B cell (primary cell): ENCODE results near the gene SLCO3A1. TPM values are rescaled to one million over a fixed set of nuclear protein-coding genes. Genes with fewer than 3 reads are reported as not detected.

Experiments
- ATAC-seq: fragments of 200-7000 bp; cut with Tn5 transposase; one replicate; pipeline ENCODE4 v1.10.0; 2021; ENCODE audit warnings: low read depth, mild to moderate bottlenecking, moderate number of reproducible peaks, moderate library complexity
- CTCF ChIA-PET: fragments of 350-600 bp; sonication (Branson Sonifier 250); formaldehyde crosslinking; loops from one replicate; lab custom pipeline; 2021; ENCODE audit warnings: antibody characterized with exemption, inconsistent platforms; lab: Charles Lee
- POLR2A ChIA-PET: fragments of 350-600 bp; sonication (Branson Sonifier 250); formaldehyde crosslinking; loops from one replicate; lab custom pipeline; 2021; ENCODE audit warnings: antibody characterized with exemption; lab: Charles Lee
- DNase-seq: peaks from one replicate; pipeline ENCODE4 v3.0.0; 2013
- H2AFZ ChIP-seq: 2 replicates; pipeline ENCODE4 v1.6.1; 2012; ENCODE audit warnings: mild to moderate bottlenecking, low read depth, low read length; ENCODE audit not compliant: insufficient read depth, poor library complexity, severe bottlenecking
- H3K27ac ChIP-seq, 2 donors: 1 replicate in 1 of 2; 2 replicates in 1 of 2; pipeline ENCODE4 v1.5.1; 2012 to 2013; ENCODE audit warnings: low read length in 2 of 2, mild to moderate bottlenecking in 2 of 2, moderate library complexity in 1 of 2
- H3K27me3 ChIP-seq, 4 experiments: fragments of 200-600 bp in 1 of 4; sonication (generic) in 1 of 4; replicated peaks in 1 of 4; 1 replicate in 2 of 4; 2 replicates in 2 of 4; pipeline versions ENCODE4 v1.6.1 to v1.7.0; 2013 to 2016; ENCODE audit warnings: low read length in 3 of 4, mild to moderate bottlenecking in 2 of 4, mixed read lengths in 1 of 4, moderate library complexity in 1 of 4; ENCODE audit not compliant: insufficient read depth in 4 of 4, control insufficient read depth in 3 of 4; ENCODE audit errors: control extremely low read depth in 1 of 4
- H3K36me3 ChIP-seq, 2 experiments: replicated peaks in 1 of 2; 1 replicate in 1 of 2; 2 replicates in 1 of 2; pipeline versions ENCODE4 v1.6.1 to v1.7.1; 2013; ENCODE audit warnings: low read length in 1 of 2; ENCODE audit not compliant: insufficient read depth in 2 of 2, control insufficient read depth in 1 of 2; ENCODE audit errors: control extremely low read depth in 1 of 2, extremely low read depth in 1 of 2
- H3K4me1 ChIP-seq, 2 donors: fragments of 200-600 bp in 1 of 2; sonication (generic) in 1 of 2; 1 replicate in 1 of 2; 2 replicates in 1 of 2; pipeline versions ENCODE4 v1.5.1 to v1.6.1; 2013 to 2017; ENCODE audit warnings: low read length in 2 of 2; ENCODE audit not compliant: control insufficient read depth in 2 of 2, insufficient read depth in 2 of 2
- H3K4me2 ChIP-seq: replicated peaks from 2 replicates; pipeline ENCODE3; 2012; ENCODE audit warnings: mild to moderate bottlenecking, low read depth, low read length; ENCODE audit not compliant: poor library complexity, severe bottlenecking
- H3K4me3 ChIP-seq, 5 experiments: fragments of 200-600 bp in 1 of 5; sonication (generic) in 1 of 5; 1 replicate in 3 of 5; 2 replicates in 2 of 5; pipeline versions ENCODE4 v1.5.1 to v1.7.0; 2011 to 2016; ENCODE audit warnings: low read length in 4 of 5, mild to moderate bottlenecking in 4 of 5, low read depth in 2 of 5, control low read depth in 1 of 5, moderate library complexity in 1 of 5; ENCODE audit not compliant: insufficient read depth in 1 of 5; ENCODE audit errors: control extremely low read depth in 1 of 5, extremely low read depth in 1 of 5
- H3K79me2 ChIP-seq: fragments of 200-600 bp; sonication (generic); one replicate; pipeline ENCODE4 v1.6.0; 2016; ENCODE audit warnings: low read length; ENCODE audit not compliant: control insufficient read depth, insufficient read depth
- H3K9ac ChIP-seq: fragments of 200-600 bp; sonication (generic); 2 replicates; pipeline ENCODE4 v1.6.1; 2017; ENCODE audit warnings: mild to moderate bottlenecking, low read length, moderate library complexity
- H3K9me3 ChIP-seq, 3 donors: one replicate each; pipeline versions ENCODE4 v1.6.1 to v1.7.1; 2013; ENCODE audit warnings: low read length in 2 of 3; ENCODE audit not compliant: control insufficient read depth in 2 of 3, insufficient read depth in 1 of 3; ENCODE audit errors: control extremely low read depth in 1 of 3
- H4K20me1 ChIP-seq: 2 replicates; pipeline ENCODE4 v1.6.0; 2012; ENCODE audit warnings: mild to moderate bottlenecking, low read length; ENCODE audit not compliant: insufficient read depth, control insufficient read depth, poor library complexity, severe bottlenecking
- H3K27ac Mint-ChIP-seq: one replicate; pipeline ENCODE4 v1.8.0; 2021; ENCODE audit warnings: mixed read lengths
- H3K27me3 Mint-ChIP-seq: one replicate; pipeline ENCODE4 v1.8.0; 2021; ENCODE audit warnings: mixed read lengths
- H3K4me1 Mint-ChIP-seq: one replicate; pipeline ENCODE4 v1.8.0; 2021; ENCODE audit warnings: mixed read lengths
- H3K4me3 Mint-ChIP-seq: one replicate; pipeline ENCODE4 v1.8.0; 2021; ENCODE audit warnings: mixed read lengths
- H3K9me3 Mint-ChIP-seq: one replicate; pipeline ENCODE4 v1.8.0; 2022; ENCODE audit warnings: mixed read lengths; ENCODE audit not compliant: insufficient read depth
- CTCF ChIP-seq: fragments of 200-600 bp; IDR thresholded peaks from one replicate; pipeline ENCODE4 v1.8.0; 2022; ENCODE audit warnings: antibody characterized with exemption, mild to moderate bottlenecking
- EZH2 ChIP-seq: IDR thresholded peaks from 2 replicates; pipeline ENCODE4 v1.6.1; 2012; ENCODE audit warnings: borderline replicate concordance, low read depth, mild to moderate bottlenecking, moderate library complexity, low read length; ENCODE audit not compliant: insufficient read depth, poor library complexity, severe bottlenecking
- WGBS: methylation state at CpG from one replicate; pipeline ENCODE4 v1.1.5; 2013; ENCODE audit warnings: missing lambda C conversion rate; ENCODE audit not compliant: insufficient coverage; 5-methylcytosine and 5-hydroxymethylcytosine counted together
- intact Hi-C: fragments of 100-400 bp; cut with micrococcal nuclease; formaldehyde crosslinking; loops from one replicate; pipeline ENCODE4 v1.10.0; 2022
- polyA plus RNA-seq: library from polyadenylated mRNA; depleted of rRNA; stranded (reverse); fragments of >200 nt; gene quantifications from 2 replicates; pipeline ENCODE4 v1.2.3, GENCODE V29; 2012
- total RNA-seq, 2 donors: library from RNA; stranded (reverse); fragments of 120-200 nt in 1 of 2; gene quantifications; 1 replicate in 1 of 2; 2 replicates in 1 of 2; pipeline versions ENCODE4 v1.2.3 to v1.2.4, GENCODE V29; 2013 to 2022

Gene SLCO3A1
- total and polyA plus RNA-seq, 2 donors (not counting 1 experiment from before 2014, with no cell fraction given), result 0.99 to 2.3 TPM

GRCh38 chr15:91889111-91889815, 35.8 kb downstream of the SLCO3A1 start:
- H3K4me1 ChIP-seq, result no peaks in the 10 kb centered on the region
- Mint-ChIP-seq H3K27ac (no peak overlapping the region), H3K27me3 (no peaks in the 10 kb centered on the region), H3K9me3 (peaks cover 7% of the 10 kb centered on the region), H3K4me1 (no peaks in the 10 kb centered on the region), H3K4me3 (no peak overlapping the region)
- H3K27ac ChIP-seq, result no peak overlapping the region
- H2AFZ ChIP-seq, result no peak overlapping the region
- no peaks in the 10 kb centered on the region for H3K79me2 ChIP-seq
- H3K4me3 ChIP-seq, result no peak overlapping the region
- POLR2A ChIA-PET, result no interaction called here
- TF ChIP-seq EZH2 (no peak), CTCF (no peak)
- peaks cover 0 to 1% of the 10 kb centered on the region in 2 experiments for H3K36me3 ChIP-seq
- ATAC-seq, result no peak
- H4K20me1 ChIP-seq, result no peaks in the 10 kb centered on the region
- no peak overlapping the region for H3K9ac ChIP-seq
- WGBS, result no CpG with 5 or more reads among the region's 2 CpGs
- no peaks in the 10 kb centered on the region for H3K27me3 ChIP-seq
- peaks cover 2 to 8% (median 5%) of the 10 kb centered on the region in 3 donors for H3K9me3 ChIP-seq
- intact Hi-C loops, result no loop called here
- CTCF ChIA-PET, result interaction anchor here (0.6 kb wide), 1 partner anchor 1375 kb away, joined by 3 read pairs; no protein-coding TSS in a partner anchor
- no peak overlapping the region for H3K4me2 ChIP-seq
- DNase-seq, result no peak

- TF ChIP-seq CTCF (no peak), EZH2 (no peak)
- no peak overlapping the region for H3K4me2 ChIP-seq
- ChIA-PET CTCF (no interaction called here), POLR2A (no interaction called here)
- no peaks in the 10 kb centered on the region for H3K79me2 ChIP-seq
- no peak overlapping the region for H2AFZ ChIP-seq
- H4K20me1 ChIP-seq, result no peaks in the 10 kb centered on the region
- H3K4me3 ChIP-seq, result no peak overlapping the region
- H3K27me3 ChIP-seq, result no peaks in the 10 kb centered on the region
- no peak overlapping the region for H3K27ac ChIP-seq
- Mint-ChIP-seq H3K4me1 (no peaks in the 10 kb centered on the region), H3K9me3 (peaks cover 8% of the 10 kb centered on the region), H3K4me3 (no peak overlapping the region), H3K27ac (no peak overlapping the region), H3K27me3 (no peaks in the 10 kb centered on the region)
- H3K4me1 ChIP-seq, result no peaks in the 10 kb centered on the region
- no CpG with 5 or more reads among the region's 2 CpGs for WGBS
- intact Hi-C loops, result no loop called here
- H3K9me3 ChIP-seq, result peaks cover 2 to 8% (median 8%) of the 10 kb centered on the region in 3 donors
- H3K9ac ChIP-seq, result no peak overlapping the region
- no peak for ATAC-seq
- peaks cover 0 to 1% of the 10 kb centered on the region in 2 experiments for H3K36me3 ChIP-seq
- DNase-seq, result no peak
Measured at GRCh38 chr15:91890614-91891013, 37.1 kb downstream of the SLCO3A1 start.
